Cardiac fibroblast (primary cell): ENCODE results near the gene KIAA0232.
"Not testable (repeated sequence)": the region's sequence is repeated elsewhere in the genome, so short reads cannot be mapped to it uniquely, and the experiment has no call there.

Experiments
- DNase-seq, 2 donors: peaks; one replicate each; pipeline versions ENCODE4 v3.0.0 to v3.0.0-alpha.2; 2010; ENCODE audit warnings: low read depth in 2 of 2
- H3K4me3 ChIP-seq, 2 donors: replicated peaks in 1 of 2; 1 replicate in 1 of 2; 2 replicates in 1 of 2; pipeline ENCODE4 v1.5.1; 2011; ENCODE audit warnings: low read depth in 2 of 2, low read length in 2 of 2, mild to moderate bottlenecking in 2 of 2, moderate library complexity in 1 of 2
- CTCF ChIP-seq: IDR thresholded peaks from one replicate; pipeline ENCODE4 v1.5.1; 2011; ENCODE audit warnings: low read depth, mild to moderate bottlenecking, low read length, inconsistent platforms

KIAA0232 gene

DNA sequence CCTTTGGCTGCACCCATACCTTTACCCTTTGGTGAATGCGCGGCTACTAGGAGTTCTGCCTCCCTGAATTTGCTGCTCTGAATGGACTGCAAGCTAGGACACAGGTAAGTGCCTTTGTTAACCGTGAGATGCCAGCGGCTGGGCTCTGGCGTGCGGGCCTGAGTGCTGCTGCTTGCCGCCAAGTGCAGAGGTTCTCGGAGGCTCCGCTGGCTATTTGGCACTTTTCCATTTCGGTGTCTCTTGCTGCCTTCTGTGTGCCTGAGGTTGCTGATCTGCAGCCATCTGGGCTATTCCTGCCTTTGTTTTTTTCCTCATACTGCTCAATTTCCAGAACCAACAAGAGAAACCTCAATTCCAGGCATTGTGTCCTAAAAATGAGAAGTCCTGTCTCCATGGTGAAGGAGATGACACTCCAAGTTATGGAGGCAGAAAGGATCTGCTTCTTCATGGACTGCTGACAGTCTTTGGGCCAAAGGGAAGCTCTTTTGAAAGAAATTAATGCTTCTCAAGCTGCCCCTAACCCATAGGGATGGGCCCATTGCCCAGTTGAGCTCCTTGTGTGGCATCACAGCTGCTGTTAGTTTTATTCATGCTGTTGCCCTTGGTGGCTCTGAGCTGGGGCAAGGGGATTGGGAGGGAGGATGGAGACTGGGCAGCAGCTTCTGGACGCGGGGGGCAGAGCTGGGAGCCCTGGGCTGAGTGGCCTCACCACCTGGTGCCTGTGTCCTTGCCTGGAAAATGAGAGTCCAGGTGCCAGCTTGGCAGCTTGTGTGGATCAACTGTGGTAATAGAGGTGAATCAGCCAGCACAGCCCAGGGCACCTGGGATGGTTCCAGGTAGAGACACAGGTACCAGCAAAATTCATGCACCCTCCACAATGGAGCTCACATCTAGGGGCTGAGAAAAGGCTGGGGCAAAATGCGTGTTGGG, 123.3 kb downstream of the KIAA0232 start:
- no peak for TF ChIP-seq CTCF
- H3K4me3 ChIP-seq, result no peak overlapping the region
- DNase-seq, result no peak

DNA sequence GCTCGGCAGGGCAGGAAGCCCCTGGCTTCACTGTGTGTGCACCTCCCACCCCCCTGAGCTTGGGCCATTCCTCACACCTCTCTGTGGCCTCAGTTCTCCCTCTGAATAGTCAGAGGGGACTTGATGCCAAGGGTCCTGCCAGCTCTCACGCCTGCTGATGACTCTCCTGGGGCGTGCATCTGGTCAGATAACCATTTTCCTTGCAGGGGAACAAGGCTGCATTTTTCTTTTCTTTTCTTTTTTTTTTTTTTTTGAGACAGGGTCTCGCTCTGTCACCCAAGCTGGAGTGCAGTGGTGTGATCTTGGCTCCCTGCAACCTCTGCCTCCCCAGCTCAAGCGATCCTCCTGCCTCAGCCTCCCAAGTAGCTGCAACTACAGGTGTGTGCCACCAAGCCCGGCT, 124.0 kb downstream of the KIAA0232 start:
- DNase-seq, H3K4me3 ChIP-seq: not testable (repeated sequence)

DNA sequence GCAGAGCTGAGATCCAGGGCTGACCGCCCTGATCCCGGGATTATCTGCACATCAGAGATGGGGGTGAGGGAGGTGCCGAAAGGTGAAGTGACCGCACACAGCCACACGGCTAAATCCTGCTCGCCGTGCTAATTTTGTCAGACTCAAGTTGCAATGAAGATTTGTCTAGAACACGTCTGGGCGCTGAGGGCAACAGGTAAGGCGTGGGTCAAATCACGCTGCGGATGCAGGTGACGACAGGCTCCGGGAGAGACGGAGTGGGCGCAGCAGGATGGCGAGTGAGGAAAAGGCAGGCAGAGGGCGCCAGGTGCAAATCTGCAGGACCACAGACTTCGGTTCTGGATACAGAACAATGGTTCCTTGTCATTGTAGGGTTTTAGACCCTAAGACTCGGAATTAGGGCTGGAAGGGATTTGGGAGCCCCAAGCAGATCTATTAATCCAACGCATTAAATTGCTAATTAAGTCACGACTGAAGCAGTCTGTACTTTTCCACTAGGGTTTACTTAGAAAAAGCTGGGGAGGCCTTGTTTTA, 125.2 kb downstream of the KIAA0232 start:
- TF ChIP-seq CTCF, result peak; percentile 45
- DNase-seq, result peak; percentile 42 to 48
- H3K4me3 ChIP-seq, result no peak overlapping the region

DNA sequence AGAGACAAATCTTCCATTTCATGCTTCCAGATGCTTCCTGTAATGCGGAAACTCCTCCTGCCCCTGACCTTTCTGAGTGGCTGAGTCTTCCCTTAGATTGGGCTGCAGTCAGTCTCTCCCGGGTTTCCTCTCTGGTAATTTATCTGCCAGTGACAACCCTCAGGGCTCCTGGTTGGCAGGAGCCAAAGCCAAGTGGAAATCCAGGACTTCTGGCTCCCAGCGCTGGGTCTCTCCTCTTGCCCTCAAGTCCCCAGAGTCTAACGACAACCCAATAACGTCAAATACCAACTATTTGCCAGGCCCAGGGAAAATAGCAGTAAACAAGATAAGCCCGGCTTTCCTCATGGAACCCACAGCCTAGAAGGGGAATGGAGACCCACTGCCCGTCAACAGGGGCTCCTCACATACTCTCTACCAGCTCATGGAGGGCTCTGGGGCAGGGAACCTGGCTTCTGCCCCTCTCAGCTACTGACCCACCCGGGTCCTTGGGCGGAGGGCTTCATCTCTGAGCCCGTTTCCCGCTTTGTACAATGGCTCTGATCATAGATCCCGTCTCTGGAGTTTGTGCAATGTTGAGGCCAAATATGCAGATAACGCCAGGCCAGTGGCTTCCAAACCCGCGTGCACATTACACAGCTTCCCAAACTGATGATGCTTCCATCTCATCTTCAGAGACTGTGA, 126.0 kb downstream of the KIAA0232 start:
- H3K4me3 ChIP-seq, result peak overlapping the region; percentile 71 to 74
- no peak for TF ChIP-seq CTCF
- peak in 1 of 2 donors; percentile 57 for DNase-seq

DNA sequence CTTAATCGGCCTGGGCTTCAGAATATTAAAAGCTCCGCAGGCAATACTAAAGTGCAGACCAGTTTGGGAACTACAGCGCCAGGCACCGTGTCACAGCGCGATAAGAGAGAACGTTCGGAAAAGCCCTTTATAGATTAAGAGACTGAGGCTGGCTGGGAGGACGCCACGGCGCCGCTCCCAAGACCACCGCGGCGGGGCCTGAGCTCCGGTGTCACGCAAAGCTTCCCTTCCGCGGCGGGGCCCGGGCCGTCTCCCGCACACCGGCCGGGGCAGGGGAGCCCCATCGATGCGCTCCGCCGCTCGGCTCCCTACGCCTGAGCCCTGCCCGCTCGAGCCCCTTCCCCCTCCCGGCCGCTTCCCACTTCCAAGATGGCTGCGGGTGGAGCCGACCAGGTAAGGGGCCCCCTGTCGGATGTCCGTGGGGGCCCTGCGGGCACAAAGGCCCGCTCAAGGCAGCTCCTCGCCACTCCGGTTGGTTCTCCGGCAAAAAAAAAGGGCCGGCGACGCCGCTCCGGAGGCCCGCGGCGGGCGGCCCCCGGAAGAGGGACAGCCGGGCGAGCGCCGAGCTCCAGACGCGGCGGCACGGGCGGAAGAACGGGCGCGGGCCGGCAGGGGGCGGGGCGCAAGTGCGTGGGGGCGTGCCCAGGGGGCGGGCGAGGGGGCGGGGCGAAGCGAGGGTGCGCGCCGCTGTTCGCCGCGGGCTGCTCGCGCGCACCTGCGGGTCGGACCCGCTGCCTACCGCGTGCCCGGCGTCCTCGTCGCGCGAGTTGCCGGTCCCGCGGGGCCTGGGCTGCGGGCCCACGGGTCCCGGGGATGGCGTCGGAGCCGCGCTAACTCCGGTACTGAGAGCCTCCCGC, 126.8 kb downstream of the KIAA0232 start, which contains the start of gene TBC1D14:
Gene TBC1D14 (plus strand): TSS at position 714 of the 857 bp plus-strand sequence. CDS start 13,564 bp downstream, outside the sequence.
- peak; percentile 85 to 89 for DNase-seq
- TF ChIP-seq CTCF, result no peak
- H3K4me3 ChIP-seq, result peak within 1 kb of the TSS; percentile 71 to 74

- no peak for TF ChIP-seq CTCF
- DNase-seq, result no peak
- H3K4me3 ChIP-seq, result peak overlapping the region; percentile 61 to 74
These were observed 127.4 kb downstream of the KIAA0232 start for GRCh38 chr4:6909970-6910339.
